ENCODE measurements around the gene RAD51B.
"Not testable (repeated sequence)": the region's sequence is repeated elsewhere in the genome, so short reads cannot be mapped to it uniquely, and the experiment has no call there.

Gene RAD51B

GRCh38 chr14:68685419-68686204 is 866.0 kb downstream of the RAD51B start:
- DNase-seq: no peak

GRCh38 chr14:68686205-68686465 is 866.6 kb downstream of the RAD51B start:
- no peak for DNase-seq

GRCh38 chr14:68686724-68687123 is 867.1 kb downstream of the RAD51B start:
- no peak for DNase-seq

- no peak for DNase-seq
Measured at GRCh38 chr14:68687746-68688145, 868.2 kb downstream of the RAD51B start.

- DNase-seq: no peak
Measured at GRCh38 chr14:68688872-68689371, 869.3 kb downstream of the RAD51B start.

GRCh38 chr14:68689511-68689910 is 869.9 kb downstream of the RAD51B start:
- DNase-seq: no peak

GRCh38 chr14:68690089-68690958 is 870.7 kb downstream of the RAD51B start:
- DNase-seq: no peak

GRCh38 chr14:68691031-68691791 is 871.6 kb downstream of the RAD51B start:
- DNase-seq: peak in 1 of 2 donors; percentile 43

- no peak for DNase-seq
Measured at GRCh38 chr14:68691792-68692118, 872.2 kb downstream of the RAD51B start.

- DNase-seq: no peak
Measured at GRCh38 chr14:68692216-68692615, 872.6 kb downstream of the RAD51B start.

GRCh38 chr14:68692916-68693771 is 873.6 kb downstream of the RAD51B start:
- DNase-seq: no peak

GRCh38 chr14:68693926-68694325 is 874.3 kb downstream of the RAD51B start:
- no peak for DNase-seq

- DNase-seq: no peak
Measured at GRCh38 chr14:68694516-68695235, 875.1 kb downstream of the RAD51B start.

- DNase-seq: no peak
Measured at GRCh38 chr14:68695326-68695768, 875.8 kb downstream of the RAD51B start.

- no peak for DNase-seq
Measured at GRCh38 chr14:68695856-68696255, 876.3 kb downstream of the RAD51B start.

GRCh38 chr14:68696266-68696665 is 876.7 kb downstream of the RAD51B start:
- no peak for DNase-seq

GRCh38 chr14:68696721-68697495 is 877.3 kb downstream of the RAD51B start:
- no peak for DNase-seq

- not testable (repeated sequence) for DNase-seq
Measured at GRCh38 chr14:68698773-68699172, 879.2 kb downstream of the RAD51B start.

- DNase-seq: no peak
Measured at GRCh38 chr14:68701001-68701741, 881.6 kb downstream of the RAD51B start.

- no peak for DNase-seq
Measured at GRCh38 chr14:68702135-68702534, 882.6 kb downstream of the RAD51B start.
